Smooth muscle cell (in vitro differentiated cells): ENCODE measurements around the gene CTIF. TPM values are rescaled to one million over a fixed set of nuclear protein-coding genes. Genes with fewer than 3 reads are reported as not detected.

Experiments used
- DNase-seq: peaks from one replicate; lab custom pipeline; 2025; ENCODE audit not compliant: unreplicated experiment; lab: John Stamatoyannopoulos, UW
- H2AFZ ChIP-seq: fragments of 200-600 bp; sonication (generic); 2 replicates; pipeline ENCODE4 v1.6.0; 2016; ENCODE audit warnings: antibody characterized with exemption, low read depth, mild to moderate bottlenecking
- H3F3A ChIP-seq: fragments of 200-600 bp; sonication (generic); 2 replicates; pipeline ENCODE4 v1.6.0; 2017; ENCODE audit warnings: antibody characterized with exemption, low read depth
- H3K27ac ChIP-seq: fragments of 200-600 bp; sonication (generic); 2 replicates; pipeline ENCODE4 v1.5.1; 2016; ENCODE audit warnings: low read depth, mild to moderate bottlenecking
- H3K27me3 ChIP-seq: fragments of 200-600 bp; sonication (generic); 2 replicates; pipeline ENCODE4 v1.6.1; 2016; ENCODE audit warnings: low read depth, mild to moderate bottlenecking
- H3K36me3 ChIP-seq: fragments of 200-600 bp; sonication (generic); 2 replicates; pipeline ENCODE4 v1.5.1; 2016; ENCODE audit warnings: low read depth
- H3K4me1 ChIP-seq: fragments of 200-600 bp; sonication (generic); 2 replicates; pipeline ENCODE4 v1.5.1; 2016; ENCODE audit warnings: low read depth
- H3K4me2 ChIP-seq: fragments of 200-600 bp; sonication (generic); 2 replicates; pipeline ENCODE4 v1.6.0; 2016; ENCODE audit warnings: mild to moderate bottlenecking
- H3K4me3 ChIP-seq: fragments of 200-600 bp; sonication (generic); 2 replicates; pipeline ENCODE4 v1.5.1; 2016; ENCODE audit warnings: mild to moderate bottlenecking
- H3K79me2 ChIP-seq: fragments of 200-600 bp; sonication (generic); 2 replicates; pipeline ENCODE4 v1.6.0; 2016; ENCODE audit warnings: low read depth, mild to moderate bottlenecking
- H3K9ac ChIP-seq: fragments of 200-600 bp; sonication (generic); 2 replicates; pipeline ENCODE4 v1.6.0; 2016; ENCODE audit warnings: low read depth
- H3K9me3 ChIP-seq: fragments of 200-600 bp; sonication (generic); replicated peaks from 2 replicates; pipeline ENCODE4 v1.5.1; 2016; ENCODE audit warnings: low read depth
- H4K20me1 ChIP-seq: fragments of 200-600 bp; sonication (generic); 2 replicates; pipeline ENCODE4 v1.6.0; 2016; ENCODE audit warnings: low read depth
- CTCF ChIP-seq: fragments of 200-600 bp; sonication (generic); IDR thresholded peaks from 2 replicates; pipeline ENCODE4 v1.5.1; 2017; ENCODE audit warnings: borderline replicate concordance, mild to moderate bottlenecking, antibody characterized with exemption; ENCODE audit not compliant: insufficient read depth, poor library complexity, severe bottlenecking
- WGBS: methylation state at CpG from one replicate; pipeline ENCODE4 v1.1.7; 2016; ENCODE audit warnings: low lambda C conversion rate; 5-methylcytosine and 5-hydroxymethylcytosine counted together
- polyA plus RNA-seq: library from polyadenylated mRNA; unstranded; fragments of >200 nt; fragmentation: Nextera tagmentation; extraction: Ambion mirVana; gene quantifications from 2 replicates; pipeline ENCODE4 v1.2.1, GENCODE V29; 2016
- total RNA-seq: library from RNA; depleted of rRNA; stranded (reverse); fragments of >200 nt; gene quantifications from 2 replicates; pipeline ENCODE4 v1.2.3, GENCODE V29; 2014

CTIF gene
- total and polyA plus RNA-seq, 2 experiments from 2014 or later: 22.2 to 25.3 TPM

DNA sequence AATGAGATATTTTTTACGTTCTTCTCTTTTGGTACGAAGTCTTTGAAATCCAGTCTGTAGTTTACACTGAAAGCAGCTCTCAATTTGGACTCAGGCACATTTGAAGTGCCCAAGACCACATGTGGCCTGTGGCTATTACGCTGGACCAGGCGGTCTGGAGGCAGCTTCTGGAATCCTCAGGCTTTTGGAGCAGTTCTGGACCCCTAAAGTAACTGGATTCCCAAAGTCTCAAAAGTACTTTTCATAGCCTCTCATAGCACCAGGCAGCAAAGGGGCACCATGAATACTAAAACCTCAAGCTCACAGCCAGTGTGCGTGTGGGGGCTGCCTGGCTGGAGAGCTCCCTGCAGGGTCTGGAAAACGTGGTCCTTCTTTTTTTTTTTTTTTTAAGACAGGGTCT, 293.0 kb downstream of the CTIF start:
- H3K27ac ChIP-seq: peak overlapping the region; percentile 92
- WGBS: 75% methylated on average over 6 of the region's 6 CpGs
- H3F3A ChIP-seq: peaks cover 42% of the 10 kb centered on the region
- no peaks in the 10 kb centered on the region for H3K27me3 ChIP-seq
- H3K9me3 ChIP-seq: no peaks in the 10 kb centered on the region
- peaks cover 59% of the 10 kb centered on the region for H3K4me1 ChIP-seq
- no peak for TF ChIP-seq CTCF
- H3K79me2 ChIP-seq: peaks cover 19% of the 10 kb centered on the region
- H3K4me3 ChIP-seq: no peak overlapping the region
- DNase-seq: no peak
- no peaks in the 10 kb centered on the region for H3K36me3 ChIP-seq
- H3K4me2 ChIP-seq: peak overlapping the region; percentile 79
- H4K20me1 ChIP-seq: no peaks in the 10 kb centered on the region
- no peak overlapping the region for H2AFZ ChIP-seq
- no peak overlapping the region for H3K9ac ChIP-seq

DNA sequence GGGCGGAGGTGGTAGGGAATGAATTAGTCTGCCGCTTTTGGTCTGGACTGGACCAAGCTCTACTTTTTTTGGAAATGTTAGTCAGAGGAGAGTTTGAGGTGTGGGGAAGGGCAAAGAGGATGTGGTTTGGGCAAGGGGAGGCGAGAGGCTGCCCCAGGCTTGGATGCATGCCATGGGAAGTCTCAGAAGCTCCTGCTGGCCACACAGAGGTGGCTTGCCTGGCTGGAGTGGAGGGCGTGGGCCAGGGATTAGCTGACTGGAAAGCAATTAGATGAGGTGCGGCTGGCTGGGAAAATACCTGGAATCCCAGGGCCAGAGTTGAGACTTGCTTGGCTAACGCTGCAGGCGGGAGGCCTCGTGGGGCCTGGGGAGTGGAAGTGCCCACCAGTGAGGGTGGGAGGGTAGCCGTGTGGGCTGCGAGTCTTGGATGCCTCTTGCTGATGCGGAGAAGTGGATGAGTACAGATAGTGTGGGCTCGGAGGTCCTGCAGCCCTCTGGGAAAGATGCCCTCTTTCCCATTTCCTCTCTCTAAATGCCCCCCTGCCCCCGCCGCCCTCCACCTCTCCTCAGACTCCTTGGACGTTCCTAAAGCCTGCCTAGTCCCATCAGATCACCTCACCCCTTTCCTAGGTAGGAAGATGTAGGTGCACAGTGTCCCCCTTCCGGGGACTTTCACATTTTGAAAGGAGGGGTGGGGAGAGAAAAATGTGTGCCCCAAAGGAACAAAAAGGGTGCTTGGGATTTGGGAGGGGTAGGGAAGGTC, 294.3 kb downstream of the CTIF start:
- no peaks in the 10 kb centered on the region for H3K27me3 ChIP-seq
- H3K9me3 ChIP-seq: no peaks in the 10 kb centered on the region
- H2AFZ ChIP-seq: no peak overlapping the region
- H3K27ac ChIP-seq: peak overlapping the region; percentile 92
- peaks cover 41% of the 10 kb centered on the region for H3F3A ChIP-seq
- peak overlapping the region; percentile 44 for H3K9ac ChIP-seq
- H3K79me2 ChIP-seq: peaks cover 19% of the 10 kb centered on the region
- H3K36me3 ChIP-seq: no peaks in the 10 kb centered on the region
- peak overlapping the region; percentile 79 for H3K4me2 ChIP-seq
- WGBS: 23% methylated on average over 14 of the region's 16 CpGs
- no peak for DNase-seq
- no peak overlapping the region for H3K4me3 ChIP-seq
- H3K4me1 ChIP-seq: peaks cover 45% of the 10 kb centered on the region
- TF ChIP-seq CTCF: no peak
- no peaks in the 10 kb centered on the region for H4K20me1 ChIP-seq

- WGBS: 44% methylated on average over 12 of the region's 13 CpGs
- H3K4me2 ChIP-seq: peak overlapping the region; percentile 79
- H2AFZ ChIP-seq: no peak overlapping the region
- H3K79me2 ChIP-seq: peaks cover 19% of the 10 kb centered on the region
- H3K36me3 ChIP-seq: no peaks in the 10 kb centered on the region
- no peak for TF ChIP-seq CTCF
- no peaks in the 10 kb centered on the region for H4K20me1 ChIP-seq
- H3K4me1 ChIP-seq: peaks cover 43% of the 10 kb centered on the region
- peak overlapping the region; percentile 92 for H3K27ac ChIP-seq
- H3K4me3 ChIP-seq: peak overlapping the region; percentile 4
- peak overlapping the region; percentile 37 for H3K9ac ChIP-seq
- DNase-seq: no peak
- H3F3A ChIP-seq: peaks cover 42% of the 10 kb centered on the region
- no peaks in the 10 kb centered on the region for H3K27me3 ChIP-seq
- H3K9me3 ChIP-seq: no peaks in the 10 kb centered on the region
Observed at GRCh38 chr18:48833701-48834412, 295.0 kb downstream of the CTIF start.
